Left ventricle myocardium inferior (tissue), 1 donor: ENCODE data around the gene FOXJ3. TPM values are rescaled to one million over a fixed set of nuclear protein-coding genes. Genes with fewer than 3 reads are reported as not detected.

Source experiments
- DNase-seq: peaks from one replicate; pipeline ENCODE4 v3.0.0-alpha.2; 2020
- H3K27ac ChIP-seq: fragments of 200-600 bp; replicated peaks from 2 replicates; pipeline ENCODE4 v1.8.0; 2021
- H3K27me3 ChIP-seq: fragments of 200-600 bp; 2 replicates; pipeline ENCODE4 v1.8.0; 2021; ENCODE audit warnings: low read depth
- H3K36me3 ChIP-seq: fragments of 200-600 bp; 2 replicates; pipeline ENCODE4 v1.8.0; 2021
- H3K4me1 ChIP-seq: fragments of 200-600 bp; 2 replicates; pipeline ENCODE4 v1.8.0; 2021
- H3K4me3 ChIP-seq: fragments of 200-600 bp; 2 replicates; pipeline ENCODE4 v1.8.0; 2021; ENCODE audit warnings: mild to moderate bottlenecking, moderate library complexity
- H3K9me3 ChIP-seq: fragments of 200-600 bp; replicated peaks from 2 replicates; pipeline ENCODE4 v1.8.0; 2021
- intact Hi-C: fragments of 100-400 bp; cut with micrococcal nuclease; formaldehyde crosslinking; loops from one replicate; pipeline ENCODE4 v1.11.0; 2022
- total RNA-seq: library from RNA; stranded (reverse); fragmentation: NEBNext Ultra II Directional; extraction: Animal tissue kit (Norgen Biotek cat#: 25700); gene quantifications from one replicate; pipeline ENCODE4 v1.2.1, GENCODE V29; 2021
- TF ChIP-seq, protein P1 (sequence below): fragments of 200-600 bp; IDR thresholded peaks from 2 replicates; pipeline ENCODE4 v1.8.0; 2021; ENCODE audit warnings: antibody characterized with exemption, mild to moderate bottlenecking, borderline replicate concordance
- donor health status: DM: no; HTN: yes; CAD: no; lungs with severe emphysema.

FOXJ3 gene
- total RNA-seq, 1 donor from 2014 or later: 40.7 TPM

DNA sequence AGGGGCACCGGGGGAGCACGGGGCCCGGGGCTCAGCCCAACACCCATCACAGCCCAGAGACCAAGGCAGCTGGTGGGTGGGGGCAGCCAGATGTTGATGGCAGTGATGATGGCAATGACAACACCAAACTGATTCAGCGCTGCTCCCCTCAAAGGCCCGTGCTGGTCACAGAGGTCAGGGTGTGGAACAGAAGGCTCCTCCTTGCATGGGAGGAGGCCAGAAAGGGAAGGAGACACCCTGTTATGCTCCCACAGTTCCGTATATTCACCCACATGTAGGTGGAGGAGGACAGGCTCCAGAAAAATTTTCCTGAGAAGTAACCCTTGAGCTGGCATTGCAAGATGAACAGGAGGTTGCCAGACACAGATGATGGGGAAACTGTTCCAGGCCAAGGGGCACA, 181.4 kb downstream of the FOXJ3 start:
- no peak for DNase-seq
- H3K27ac ChIP-seq: no peak overlapping the region
- no peaks in the 10 kb centered on the region for H3K9me3 ChIP-seq
- intact Hi-C loops: no loop called here
- no peaks in the 10 kb centered on the region for H3K27me3 ChIP-seq
- H3K4me3 ChIP-seq: no peak overlapping the region
- H3K4me1 ChIP-seq: peaks cover 11% of the 10 kb centered on the region
- TF ChIP-seq, protein P1, sequence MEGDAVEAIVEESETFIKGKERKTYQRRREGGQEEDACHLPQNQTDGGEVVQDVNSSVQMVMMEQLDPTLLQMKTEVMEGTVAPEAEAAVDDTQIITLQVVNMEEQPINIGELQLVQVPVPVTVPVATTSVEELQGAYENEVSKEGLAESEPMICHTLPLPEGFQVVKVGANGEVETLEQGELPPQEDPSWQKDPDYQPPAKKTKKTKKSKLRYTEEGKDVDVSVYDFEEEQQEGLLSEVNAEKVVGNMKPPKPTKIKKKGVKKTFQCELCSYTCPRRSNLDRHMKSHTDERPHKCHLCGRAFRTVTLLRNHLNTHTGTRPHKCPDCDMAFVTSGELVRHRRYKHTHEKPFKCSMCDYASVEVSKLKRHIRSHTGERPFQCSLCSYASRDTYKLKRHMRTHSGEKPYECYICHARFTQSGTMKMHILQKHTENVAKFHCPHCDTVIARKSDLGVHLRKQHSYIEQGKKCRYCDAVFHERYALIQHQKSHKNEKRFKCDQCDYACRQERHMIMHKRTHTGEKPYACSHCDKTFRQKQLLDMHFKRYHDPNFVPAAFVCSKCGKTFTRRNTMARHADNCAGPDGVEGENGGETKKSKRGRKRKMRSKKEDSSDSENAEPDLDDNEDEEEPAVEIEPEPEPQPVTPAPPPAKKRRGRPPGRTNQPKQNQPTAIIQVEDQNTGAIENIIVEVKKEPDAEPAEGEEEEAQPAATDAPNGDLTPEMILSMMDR: no peak
- H3K36me3 ChIP-seq: no peaks in the 10 kb centered on the region

DNA sequence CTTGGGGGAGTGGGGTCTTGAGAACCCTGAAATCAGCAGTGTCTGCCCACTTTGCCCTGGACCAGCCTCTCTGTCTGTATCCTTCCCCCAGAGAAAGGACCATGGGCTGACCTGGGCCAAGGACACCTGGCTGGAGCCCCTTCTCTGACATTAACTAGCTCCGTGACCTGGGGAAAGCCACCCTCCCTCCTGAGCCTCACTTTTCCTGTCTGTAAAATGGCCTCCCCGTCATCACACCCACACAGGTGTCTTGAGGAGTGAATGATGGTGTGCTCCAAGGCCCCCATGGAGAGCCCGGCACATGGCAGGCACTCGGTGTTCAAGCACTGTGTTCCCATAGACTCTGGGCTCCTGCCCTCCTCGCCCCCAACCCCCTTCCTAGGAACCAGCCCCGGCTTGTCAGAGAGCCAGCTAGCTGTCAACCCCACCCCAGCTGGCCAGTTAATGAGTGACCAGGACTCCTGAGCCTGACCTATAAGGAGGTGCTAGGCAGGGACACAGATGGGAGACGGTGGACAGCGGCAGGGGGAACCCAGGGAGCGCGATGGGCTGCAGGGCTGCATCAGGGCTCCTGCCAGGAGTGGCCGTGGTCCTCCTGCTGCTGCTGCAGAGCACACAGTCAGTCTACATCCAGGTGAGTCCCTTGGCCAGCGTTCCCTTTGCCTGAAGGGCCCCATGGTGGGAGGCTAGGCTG, 182.0 kb downstream of the FOXJ3 start, which contains the start of gene GUCA2B:
GUCA2B (plus strand) TSS at position 504 of the 694 bp plus-strand sequence; CDS start at position 545, 41 bp downstream.
- intact Hi-C loops: no loop called here
- peaks cover 11% of the 10 kb centered on the region for H3K4me1 ChIP-seq
- peaks cover 4% of the 10 kb centered on the region for H3K27me3 ChIP-seq
- no peak within 1 kb of the TSS for H3K27ac ChIP-seq
- no peaks in the 10 kb centered on the region for H3K36me3 ChIP-seq
- TF ChIP-seq, protein P1: no peak
- H3K9me3 ChIP-seq: no peaks in the 10 kb centered on the region
- H3K4me3 ChIP-seq: no peak within 1 kb of the TSS
- DNase-seq: no peak

DNA sequence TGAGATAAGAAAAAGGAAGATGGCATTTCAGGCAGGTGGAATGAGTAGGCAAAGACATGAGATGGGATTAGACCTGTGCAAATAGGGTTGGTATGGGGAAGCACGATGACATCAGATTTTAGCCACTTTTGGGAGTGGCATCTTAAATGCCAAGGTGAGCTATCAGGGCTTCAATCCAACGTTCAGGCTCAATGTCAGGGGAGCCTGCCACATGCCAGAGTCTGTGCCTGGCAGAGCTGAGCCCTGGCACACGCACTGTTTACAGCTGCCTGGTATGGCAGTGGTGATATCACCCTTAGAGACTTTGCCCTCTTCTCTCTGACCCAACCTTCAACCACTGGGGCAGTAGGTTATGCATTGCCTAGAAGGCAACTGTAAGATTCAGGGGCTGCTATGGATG, 182.9 kb downstream of the FOXJ3 start:
- Histone ChIP-seq H3K27ac (no peak overlapping the region), H3K4me1 (peaks cover 11% of the 10 kb centered on the region), H3K4me3 (no peak overlapping the region), H3K36me3 (no peaks in the 10 kb centered on the region), H3K27me3 (peaks cover 4% of the 10 kb centered on the region), H3K9me3 (no peaks in the 10 kb centered on the region)
- TF ChIP-seq, protein P1: no peak
- peak; percentile 44 for DNase-seq
- intact Hi-C loops: no loop called here

DNA sequence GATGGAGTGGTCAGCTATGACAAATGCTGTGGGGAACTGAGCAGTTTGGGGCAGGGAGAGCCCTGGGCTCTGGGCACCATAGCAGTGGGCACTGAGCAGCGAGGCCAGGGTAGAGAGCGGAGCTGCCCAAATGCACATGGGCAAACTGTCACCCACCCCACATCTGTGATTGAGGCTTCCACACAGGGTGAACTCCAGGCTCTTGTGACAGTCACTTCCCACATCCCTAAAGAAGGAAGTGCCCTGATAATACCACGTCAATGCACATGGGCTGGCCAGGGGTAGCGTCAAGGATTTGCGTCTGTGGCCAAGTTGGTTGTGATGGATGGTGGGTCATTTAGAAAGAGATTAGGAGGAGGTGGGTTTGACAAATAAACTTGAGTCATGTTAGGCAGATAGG, 184.4 kb downstream of the FOXJ3 start:
- DNase-seq: no peak
- Histone ChIP-seq H3K4me3 (no peak overlapping the region), H3K9me3 (no peaks in the 10 kb centered on the region), H3K27me3 (peaks cover 15% of the 10 kb centered on the region), H3K36me3 (no peaks in the 10 kb centered on the region), H3K27ac (no peak overlapping the region), H3K4me1 (peaks cover 11% of the 10 kb centered on the region)
- intact Hi-C loops: no loop called here
- TF ChIP-seq, protein P1: no peak

DNA sequence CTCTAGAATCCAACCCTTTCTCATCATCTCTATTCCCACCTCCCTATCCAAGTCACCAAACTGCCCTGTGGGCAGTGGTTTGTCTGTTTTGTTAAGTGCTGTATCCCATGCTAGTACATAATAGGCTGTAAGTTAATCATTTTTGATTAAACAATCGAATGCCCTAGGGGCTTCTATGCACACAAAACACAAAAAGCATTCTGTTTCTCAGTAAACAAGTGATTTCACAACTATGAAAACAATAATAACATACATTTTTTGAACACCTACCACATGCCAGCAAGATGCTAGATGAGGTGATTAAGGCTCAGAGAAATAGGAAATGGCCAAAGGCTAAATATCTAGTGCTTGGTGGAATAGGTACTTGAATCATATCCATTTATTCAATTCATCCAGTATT, 186.9 kb downstream of the FOXJ3 start:
- DNase-seq: no peak
- TF ChIP-seq, protein P1: no peak
- H3K27me3 ChIP-seq: peaks cover 40% of the 10 kb centered on the region
- H3K9me3 ChIP-seq: no peaks in the 10 kb centered on the region
- intact Hi-C loops: no loop called here
- peaks cover 11% of the 10 kb centered on the region for H3K4me1 ChIP-seq
- no peak overlapping the region for H3K4me3 ChIP-seq
- H3K27ac ChIP-seq: no peak overlapping the region
- H3K36me3 ChIP-seq: no peaks in the 10 kb centered on the region
